GM19438 (cell line): ENCODE data around the gene TUBGCP2.
"Not testable (repeated sequence)": the region's sequence is repeated elsewhere in the genome, so short reads cannot be mapped to it uniquely, and the experiment has no call there.

ENCODE experiments used
- ATAC-seq: cut with Tn5 transposase; IDR thresholded peaks from one replicate; pipeline ENCODE4 v1.9.1; 2021; ENCODE audit warnings: low read depth; ENCODE audit not compliant: unreplicated experiment

Gene TUBGCP2

DNA sequence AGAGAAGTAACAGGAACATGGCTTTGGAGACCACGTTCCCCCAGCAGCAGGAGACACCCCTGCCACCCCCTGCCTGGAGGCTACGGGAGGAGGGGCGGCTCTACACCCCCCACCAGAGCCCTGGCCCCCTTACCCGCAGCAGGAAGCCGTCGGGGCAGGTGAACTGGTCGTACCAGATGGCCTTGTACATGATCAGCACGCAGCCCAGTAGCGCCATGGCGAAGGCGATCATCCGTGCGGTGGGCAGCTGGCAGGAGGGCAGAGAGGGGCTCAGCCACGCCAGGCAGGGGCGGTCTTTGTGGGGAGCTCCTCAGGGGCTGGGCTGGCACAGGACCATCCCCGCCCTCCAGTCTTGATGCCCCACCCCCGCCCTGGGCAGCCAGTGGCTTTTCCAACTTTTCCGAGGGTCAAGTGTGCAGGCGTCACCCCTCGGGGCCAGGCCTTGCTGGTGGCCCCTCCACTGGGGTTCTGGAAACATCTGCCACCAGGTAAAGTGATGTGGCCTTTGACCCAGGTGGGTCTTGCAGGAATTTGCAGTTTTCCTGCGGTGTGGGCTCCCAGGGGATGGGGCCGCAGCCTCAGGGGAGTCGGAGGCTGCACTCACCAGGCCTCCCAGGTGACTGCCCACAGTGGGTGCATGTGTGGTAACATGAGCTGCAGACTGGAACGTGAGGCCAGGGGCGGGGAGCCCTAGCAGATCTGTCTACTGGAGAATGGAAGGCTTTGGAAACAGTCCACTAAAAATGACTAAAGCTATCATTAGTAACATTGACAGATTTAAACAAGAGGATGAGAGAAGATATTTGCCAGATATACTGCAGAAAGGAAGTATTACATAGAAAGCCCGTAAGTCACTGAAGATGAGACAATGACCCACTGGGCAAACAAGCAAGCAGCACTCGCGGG is 18.3 kb upstream of the TUBGCP2 start:
- no peak for ATAC-seq

DNA sequence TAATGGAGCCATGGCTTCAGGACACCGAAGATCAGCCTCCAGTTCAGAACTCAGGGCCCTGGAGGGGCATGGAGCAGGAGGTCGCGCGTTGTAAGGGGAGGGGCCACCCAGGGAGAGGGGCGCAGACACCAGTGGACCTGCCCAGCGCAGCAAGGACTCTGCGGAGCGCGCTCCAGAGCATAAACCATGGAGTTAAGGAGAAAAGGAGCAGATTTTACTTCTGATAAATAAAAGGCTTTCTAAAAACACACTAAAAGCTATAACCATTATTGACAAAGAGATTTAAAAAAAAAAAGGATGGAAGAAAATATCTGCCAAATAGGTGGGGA is 17.5 kb upstream of the TUBGCP2 start:
- no peak for ATAC-seq

DNA sequence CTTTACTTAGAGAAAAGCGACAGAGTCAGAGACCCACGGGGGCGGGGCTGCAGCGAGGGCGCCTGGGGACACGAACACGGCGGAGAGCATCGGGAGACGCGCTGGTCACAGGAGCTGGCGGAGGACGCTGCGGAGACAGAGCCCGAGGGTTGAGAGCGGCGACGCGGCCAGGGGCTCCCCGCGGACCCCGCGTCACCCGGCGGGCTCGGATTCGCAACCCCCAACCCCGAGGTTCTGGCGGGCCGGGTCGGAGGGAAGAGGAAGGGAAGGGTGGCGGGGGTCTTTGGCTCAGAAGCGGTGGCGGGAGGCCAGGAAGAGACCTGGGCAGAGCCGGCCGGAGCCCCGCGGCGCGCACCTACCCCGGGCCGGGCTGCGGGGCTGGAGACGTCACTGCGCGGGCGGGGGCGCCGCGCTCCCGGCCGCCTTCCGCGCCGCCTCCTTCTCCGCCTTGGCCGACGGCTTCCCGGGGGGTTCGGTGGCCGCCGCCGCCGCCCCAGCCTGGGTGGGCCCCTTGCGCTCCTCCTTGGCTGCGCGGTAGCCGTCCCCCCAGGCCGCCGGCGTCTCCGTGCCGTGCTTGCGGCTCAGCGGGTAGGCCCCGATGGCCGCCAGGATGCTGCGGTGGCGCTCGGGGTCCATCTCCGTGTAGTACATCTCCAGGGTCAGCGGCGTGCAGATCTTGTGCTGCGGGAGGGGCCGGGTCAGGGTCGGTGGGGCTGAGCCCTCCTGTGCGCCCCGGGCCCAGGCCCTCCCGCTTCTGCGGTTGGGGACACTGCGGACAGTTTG is 17.0 kb upstream of the TUBGCP2 start:
- no peak for ATAC-seq

DNA sequence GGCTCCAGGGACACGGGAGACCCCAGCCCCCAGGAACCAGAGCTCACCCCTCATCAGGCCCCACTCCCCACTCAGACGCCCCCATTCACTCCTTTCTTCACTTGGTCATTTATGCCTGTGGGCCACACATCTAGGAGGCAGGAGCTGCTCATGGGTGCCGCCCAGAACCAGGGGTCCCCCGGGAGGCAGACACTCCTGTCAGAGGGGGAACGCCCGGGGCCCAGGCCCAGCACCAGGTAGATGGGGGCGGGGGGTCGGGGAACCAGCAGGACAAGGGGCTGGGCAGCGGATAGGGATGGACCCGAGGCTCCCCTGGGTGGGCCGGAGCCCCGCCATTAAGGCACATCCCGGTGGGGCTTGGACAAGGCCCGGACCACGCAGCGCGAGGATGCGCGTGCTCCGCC is 16.2 kb upstream of the TUBGCP2 start:
- peak; percentile 8 for ATAC-seq

DNA sequence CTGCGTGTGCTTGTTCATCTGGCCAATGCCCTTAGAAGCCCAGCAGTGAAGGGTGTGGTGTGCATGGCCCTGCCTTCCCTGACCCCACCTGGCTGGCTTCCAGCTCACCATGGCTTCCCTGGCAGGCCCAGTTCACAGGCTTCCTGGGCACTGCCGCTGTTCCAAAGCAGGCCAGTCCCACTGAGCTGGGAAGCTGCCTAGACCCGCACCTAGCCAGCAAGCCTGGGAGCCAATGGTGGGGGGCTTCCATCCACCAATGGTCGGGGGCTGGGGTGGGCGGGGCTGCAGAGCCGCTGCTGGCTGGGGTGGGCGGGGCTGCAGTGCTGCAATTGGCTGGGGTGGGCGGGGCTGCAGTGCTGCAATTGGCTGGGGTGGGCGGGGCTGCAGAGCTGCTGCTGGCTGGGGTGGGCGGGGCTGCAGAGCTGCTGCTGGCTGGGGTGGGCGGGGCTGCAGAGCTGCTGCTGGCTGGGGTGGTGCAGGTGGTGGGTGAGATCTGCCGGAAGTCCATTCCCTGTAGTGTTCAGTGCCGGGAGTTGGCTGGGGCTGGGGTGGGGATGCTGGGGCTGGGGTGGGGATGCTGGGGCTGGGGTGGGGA is 15.6 kb upstream of the TUBGCP2 start:
- ATAC-seq = peak; percentile 52

DNA sequence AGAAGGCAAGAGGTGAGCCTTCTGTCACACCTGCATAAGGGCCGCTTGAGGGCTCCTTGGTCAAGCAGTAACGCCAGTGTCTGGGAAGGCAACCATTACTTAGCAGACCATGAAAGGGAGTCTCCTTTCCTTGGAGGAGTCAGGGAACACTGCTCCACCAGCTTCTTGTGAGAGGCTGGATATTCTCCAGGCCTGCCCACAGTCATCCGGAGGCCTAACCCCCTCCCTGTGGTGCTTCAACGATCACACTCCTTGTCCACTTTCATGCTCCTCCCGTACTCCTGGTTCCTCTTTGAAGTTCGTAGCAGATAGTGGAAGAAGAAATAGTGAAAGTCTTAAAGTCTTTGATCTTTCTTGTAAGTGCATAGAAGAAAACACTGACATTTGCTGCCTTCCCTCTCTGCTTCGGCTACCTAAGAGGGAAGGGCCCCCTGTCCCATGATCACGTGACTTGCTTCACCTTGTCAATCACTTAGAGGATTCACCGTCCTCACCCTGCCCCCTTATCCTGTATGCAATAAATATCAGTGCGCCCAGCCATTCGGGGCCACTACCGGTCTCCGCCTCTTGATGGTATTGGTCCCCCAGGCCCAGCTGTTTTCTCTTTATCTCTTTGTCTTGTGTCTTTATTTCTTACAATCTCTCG is 13.5 kb upstream of the TUBGCP2 start:
- ATAC-seq = not testable (repeated sequence)

DNA sequence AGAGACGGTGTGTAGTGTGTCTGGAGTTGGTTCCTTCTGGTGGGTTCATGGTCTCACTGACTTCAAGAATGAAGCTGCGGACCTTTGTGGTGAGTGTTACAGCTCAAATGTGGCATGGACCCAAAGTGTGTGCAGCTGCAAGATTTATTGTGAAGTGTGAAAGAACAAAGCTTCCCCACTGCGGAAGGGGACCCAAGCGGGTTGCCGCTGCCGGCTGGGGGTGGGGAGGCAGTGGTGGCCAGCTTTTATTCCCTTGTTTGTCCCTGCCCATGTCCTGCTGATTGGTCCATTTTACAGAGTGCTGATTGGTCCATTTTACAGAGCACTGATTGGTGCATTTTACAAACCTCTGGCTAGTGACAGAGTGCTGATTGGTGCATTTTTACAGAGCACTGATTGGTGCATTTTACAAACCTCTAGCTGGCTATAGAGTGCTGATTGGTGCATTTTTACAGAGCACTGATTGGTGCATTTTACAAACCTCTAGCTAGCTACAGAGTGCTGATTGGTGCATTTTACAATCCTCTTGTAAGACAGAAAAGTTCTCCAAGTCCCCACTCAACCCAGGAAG is 12.3 kb upstream of the TUBGCP2 start:
- ATAC-seq = not testable (repeated sequence)

DNA sequence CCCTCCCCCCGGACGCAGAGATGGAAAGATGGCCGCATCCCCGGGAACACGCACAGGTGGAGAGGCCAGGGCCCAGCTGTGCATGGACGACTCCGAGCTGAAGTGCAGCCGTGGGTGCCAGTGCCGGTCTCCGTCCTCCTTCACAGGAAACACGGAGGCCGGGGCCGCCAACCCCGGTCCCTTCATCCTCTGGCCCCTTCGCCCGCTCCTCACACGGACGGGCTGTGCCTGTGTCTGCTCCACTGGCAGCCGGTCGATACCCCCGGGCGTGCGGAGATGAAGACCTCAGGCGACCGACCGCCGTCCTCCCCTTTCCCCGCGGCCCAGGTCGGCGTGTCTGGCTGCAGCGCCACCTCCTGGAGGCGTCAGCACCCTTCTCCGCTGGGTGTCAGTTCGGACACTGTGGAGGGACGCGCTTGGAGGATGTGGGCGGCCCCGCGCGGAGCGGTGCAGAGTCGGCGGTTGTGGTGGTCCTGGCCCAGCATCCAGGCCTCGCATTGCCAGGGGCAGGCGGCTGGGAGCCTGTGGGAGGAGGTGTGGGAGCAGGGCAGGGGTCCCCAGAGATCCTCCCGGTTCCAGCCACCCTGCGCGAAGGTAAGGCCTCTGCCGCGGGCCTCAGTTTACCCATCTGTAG is 9.9 kb upstream of the TUBGCP2 start:
- peak; percentile 92 for ATAC-seq

DNA sequence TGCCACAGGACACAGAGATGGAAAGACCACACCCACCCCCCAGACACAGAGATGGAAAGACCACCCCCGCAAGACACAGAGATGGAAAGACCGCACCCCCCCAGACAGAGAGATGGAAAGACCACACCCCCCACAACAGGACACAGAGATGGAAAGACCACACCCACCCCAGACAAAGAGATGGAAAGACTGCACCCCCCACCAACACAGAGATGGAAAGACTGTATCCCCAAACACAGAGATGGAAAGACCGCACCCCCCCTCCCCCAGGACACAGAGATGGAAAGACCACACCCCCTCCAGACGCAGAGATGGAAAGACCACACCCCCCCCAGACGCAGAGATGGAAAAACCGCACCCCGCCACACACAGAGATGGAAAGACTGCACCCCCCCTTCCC is 8.1 kb upstream of the TUBGCP2 start:
- no peak for ATAC-seq

DNA sequence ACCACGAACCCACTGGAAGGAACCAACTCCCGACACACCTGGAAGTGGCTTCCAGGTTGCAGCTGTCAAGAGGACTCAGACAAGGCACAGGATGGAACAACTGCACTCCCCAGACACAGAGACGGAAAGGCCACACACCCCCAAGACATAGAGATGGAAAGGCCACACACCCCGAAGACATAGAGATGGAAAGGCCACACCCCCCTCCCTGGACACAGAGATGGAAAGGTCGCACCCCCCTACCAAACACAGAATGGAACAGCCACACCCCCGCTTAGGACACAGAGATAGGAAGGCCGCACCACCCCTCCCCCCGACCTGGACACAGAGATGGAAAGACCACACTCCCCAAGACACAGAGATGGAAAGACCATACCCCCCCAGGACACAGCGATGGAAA is 7.6 kb upstream of the TUBGCP2 start:
- no peak for ATAC-seq

DNA sequence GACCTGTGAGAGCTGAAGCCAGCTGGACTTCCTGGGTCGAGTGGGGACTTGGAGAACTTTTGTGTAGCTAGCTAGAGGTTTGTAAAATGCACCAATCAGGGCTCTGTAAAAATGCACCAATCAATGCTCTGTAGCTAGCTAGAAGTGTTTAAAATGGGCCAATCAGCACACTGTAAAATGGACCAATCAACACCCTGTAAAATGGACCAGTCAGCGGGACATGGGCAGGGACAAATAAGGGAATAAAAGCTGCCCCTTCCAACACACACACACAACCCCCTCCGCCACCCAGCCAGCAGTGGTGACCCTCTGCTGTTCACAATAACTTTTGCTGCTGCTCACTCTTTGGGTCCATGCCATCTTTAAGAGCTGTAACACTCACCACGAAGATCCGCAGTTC is 7.2 kb upstream of the TUBGCP2 start:
- no peak for ATAC-seq

DNA sequence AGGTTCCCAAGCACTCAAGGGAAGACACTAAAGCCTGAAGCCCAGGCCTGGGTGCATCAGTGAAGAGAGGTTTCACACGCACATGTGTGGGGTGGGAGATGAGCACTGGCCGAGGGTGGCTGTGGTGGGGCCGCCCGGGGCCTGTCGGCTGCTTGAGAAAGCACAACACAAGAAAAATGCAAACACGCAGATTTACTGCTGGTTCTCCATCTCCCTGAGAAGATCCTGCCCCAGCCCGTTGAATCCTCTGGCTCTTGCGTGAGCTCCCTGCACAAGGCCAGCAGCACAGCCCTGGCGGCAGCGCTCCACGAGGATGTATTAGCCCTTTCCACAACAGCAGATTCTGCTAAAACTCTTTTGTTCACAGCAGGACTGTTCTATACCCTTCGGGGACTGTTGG is 6.2 kb upstream of the TUBGCP2 start:
- ATAC-seq = no peak

DNA sequence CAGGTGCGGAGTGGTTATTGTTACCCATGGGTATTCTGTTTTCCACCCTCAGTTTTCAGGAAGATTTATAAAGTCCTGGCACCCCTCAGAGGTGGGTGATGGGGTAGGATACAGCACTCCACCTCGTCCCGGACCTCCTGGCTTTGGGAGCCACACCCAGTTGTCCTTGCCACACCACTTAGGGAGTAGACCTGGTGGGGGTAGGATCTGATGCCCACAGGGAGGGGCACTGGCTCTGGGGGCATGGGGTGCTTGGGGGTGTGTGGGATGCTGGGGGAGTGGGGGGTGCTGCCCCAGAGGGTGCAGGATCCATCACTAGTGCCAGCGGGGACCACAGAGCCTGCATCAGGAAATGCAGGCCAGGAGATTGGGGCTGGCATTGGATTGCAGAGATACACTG is 4.5 kb upstream of the TUBGCP2 start:
- ATAC-seq = no peak

DNA sequence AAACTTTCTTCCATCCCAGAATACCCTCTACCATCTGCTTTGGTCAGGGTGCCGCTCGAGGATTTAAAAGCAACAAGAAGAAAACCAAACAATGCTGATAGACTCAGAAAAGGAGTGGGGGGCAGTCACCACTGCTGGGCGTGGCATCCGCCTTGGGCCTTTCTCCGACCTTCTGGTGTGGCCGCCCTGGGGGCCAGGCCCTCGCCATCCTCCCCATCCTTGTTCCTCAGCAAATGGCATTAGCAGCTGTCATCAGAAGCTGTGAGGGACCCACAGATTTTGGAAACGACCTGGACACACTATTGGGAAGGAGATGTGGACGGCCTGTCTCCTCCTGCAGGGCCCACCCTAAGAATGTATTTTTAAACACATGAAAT is 4.1 kb upstream of the TUBGCP2 start:
- no peak for ATAC-seq

DNA sequence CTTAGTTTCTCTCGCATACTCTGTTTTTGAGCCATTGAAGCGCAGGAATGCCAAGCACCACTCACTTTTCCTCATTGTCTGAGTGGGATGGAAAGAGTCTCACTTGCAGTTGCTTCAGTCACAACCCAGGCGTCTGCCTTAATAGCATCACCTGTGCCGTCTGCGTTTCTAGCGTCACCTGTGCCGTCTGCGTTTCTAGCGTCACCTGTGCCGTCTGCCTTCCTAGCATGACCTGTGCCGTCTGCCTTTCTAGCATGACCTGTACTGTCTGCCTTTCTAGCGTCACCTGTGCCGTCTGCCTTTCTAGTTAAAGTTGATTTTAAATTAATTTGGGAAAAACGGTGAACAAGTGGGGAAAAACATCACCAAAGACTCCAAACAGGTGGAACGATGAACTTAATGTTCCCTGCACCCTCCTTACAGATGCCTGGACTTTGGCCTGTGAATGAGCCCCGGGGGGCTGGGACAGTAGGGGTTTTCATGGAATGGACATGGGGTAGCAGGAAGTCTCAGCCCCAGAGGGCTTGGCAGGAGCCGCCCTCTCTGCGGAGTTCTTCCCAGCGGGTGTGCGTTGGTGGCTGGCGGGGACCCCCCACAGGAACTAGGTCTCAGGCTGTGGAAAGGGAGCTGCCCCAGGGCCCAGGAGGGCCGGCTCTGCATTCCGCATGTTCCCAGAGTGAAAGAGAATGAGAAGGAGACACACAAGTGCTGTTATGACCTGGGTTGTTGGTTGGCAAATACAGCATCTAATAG is 3.5 kb upstream of the TUBGCP2 start:
- ATAC-seq = no peak

DNA sequence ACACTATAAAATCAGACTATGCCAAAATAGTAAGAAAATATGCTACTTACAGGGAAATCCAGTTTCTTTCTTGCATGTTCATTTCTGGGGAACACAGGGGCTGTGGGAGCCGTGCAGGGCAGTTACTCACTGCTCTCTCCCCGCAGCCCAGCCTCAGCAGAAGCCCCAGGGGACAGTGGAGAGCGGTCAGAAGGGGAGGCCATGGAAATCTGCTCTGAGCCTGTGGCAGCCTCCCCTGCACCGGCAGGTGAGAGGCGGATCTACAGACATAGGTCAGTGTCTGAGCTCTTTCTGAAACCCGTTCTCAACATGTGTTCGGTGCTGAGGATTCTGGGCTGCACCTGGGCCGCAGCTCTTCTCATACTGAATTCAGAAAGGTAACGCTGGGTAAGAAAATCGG is 2.9 kb upstream of the TUBGCP2 start:
- ATAC-seq = no peak

DNA sequence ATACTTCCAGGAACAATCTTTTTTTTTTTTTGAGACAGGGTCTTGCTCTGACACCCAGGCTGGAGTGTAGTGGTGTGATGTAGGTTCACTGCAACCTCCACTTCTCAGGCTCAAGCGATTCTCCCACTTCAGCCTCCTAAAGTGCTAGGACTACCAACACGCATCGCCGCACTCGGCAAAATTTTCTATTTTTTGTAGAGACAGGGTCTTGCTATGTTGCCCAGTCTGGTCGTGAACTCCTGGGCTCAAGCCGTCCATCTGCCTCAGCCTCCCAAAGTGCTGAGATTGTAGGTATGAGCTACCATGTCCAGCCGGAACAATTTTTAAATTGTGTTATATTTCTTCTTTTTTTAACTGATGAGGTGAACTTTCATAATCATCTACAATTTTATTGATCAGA is 2.1 kb upstream of the TUBGCP2 start:
- ATAC-seq = no peak

DNA sequence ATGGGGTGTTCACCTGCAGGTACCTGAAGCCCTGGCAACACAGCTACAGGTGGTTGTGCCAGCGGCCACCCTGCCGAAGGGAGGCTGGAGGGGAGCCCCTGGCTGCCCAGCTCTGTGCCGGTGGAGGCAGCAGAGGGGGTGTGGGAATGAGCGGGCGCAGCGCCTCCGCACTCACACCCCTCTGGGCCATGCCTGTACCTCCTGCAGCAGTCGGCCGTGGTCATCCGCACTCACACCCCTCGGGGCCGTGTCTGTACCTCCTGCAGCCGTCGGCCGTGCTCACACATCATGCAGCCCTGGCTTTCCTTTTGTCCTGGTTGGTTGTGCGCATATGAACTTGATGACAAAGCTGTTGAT is 1.7 kb upstream of the TUBGCP2 start:
- ATAC-seq = no peak

DNA sequence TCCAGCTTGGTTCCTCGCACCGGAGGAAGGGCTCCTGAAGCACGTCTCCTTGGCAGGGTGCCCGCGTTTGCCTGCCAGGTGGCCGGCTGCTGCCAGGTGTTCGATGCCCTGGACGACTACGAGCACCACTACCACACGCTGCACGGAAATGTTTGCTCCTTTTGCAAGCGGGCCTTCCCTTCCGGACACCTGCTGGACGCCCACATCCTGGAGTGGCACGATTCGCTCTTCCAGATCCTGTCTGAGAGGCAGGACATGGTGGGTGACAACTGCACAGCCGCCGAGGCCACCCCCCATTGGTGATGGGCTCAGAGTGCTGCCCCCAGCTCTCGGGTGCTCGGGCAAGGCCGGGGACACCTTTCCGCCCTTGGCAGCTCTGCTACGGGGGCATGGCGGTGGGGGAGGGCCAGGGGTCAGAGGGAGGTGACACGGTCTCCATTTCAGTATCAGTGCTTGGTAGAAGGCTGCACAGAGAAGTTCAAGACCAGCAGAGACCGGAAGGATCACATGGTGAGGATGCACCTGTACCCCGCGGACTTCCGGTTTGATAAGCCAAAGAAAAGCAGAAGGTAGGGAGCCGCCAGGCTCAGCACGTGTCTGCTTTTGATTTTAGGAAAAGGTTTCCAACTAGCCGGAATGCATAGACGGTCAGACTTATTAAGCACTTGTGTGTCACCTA is 1.2 kb upstream of the TUBGCP2 start:
- ATAC-seq = no peak
